IMR-90 (cell line): ENCODE data around the gene RAI1. TPM values are rescaled to one million over a fixed set of nuclear protein-coding genes. Genes with fewer than 3 reads are reported as not detected.

Experiments
- ATAC-seq: fragments of 200-7000 bp; cut with Tn5 transposase; 2 replicates; pipeline ENCODE4 v1.9.1; 2020; ENCODE audit warnings: low read depth, mild to moderate bottlenecking, moderate library complexity
- BruUV-seq: library from RNA; stranded (reverse); fragments of 400-500 nt; replicated peaks from 2 replicates; lab custom pipeline; 2021; lab: Mats Ljungman, UMichigan
- CTCF ChIA-PET: fragments of 300-600 bp; formaldehyde crosslinking; extraction: SDS; loops from one replicate; lab custom pipeline; 2021; ENCODE audit warnings: antibody characterized with exemption; lab: Yijun Ruan, JAX
- POLR2A ChIA-PET: fragments of 300-600 bp; sonication (Branson Sonifier 250); formaldehyde crosslinking; loops from one replicate; lab custom pipeline; 2022; ENCODE audit warnings: antibody characterized with exemption; ENCODE audit not compliant: unreplicated experiment; lab: Charles Lee
- DNase-seq: peaks from one replicate; pipeline ENCODE4 v3.0.0; 2013
- H2AFZ ChIP-seq: replicated peaks from 2 replicates; pipeline ENCODE3; 2013; ENCODE audit warnings: low read length, mild to moderate bottlenecking; ENCODE audit not compliant: poor library complexity
- H2AK5ac ChIP-seq: 2 replicates; pipeline ENCODE4 v1.6.1; 2013; ENCODE audit warnings: low read depth, low read length, inconsistent platforms
- H2AK9ac ChIP-seq: replicated peaks from 2 replicates; pipeline ENCODE3; 2013; ENCODE audit warnings: mild to moderate bottlenecking, low read depth, low read length, moderate library complexity; ENCODE audit not compliant: poor library complexity
- H2BK120ac ChIP-seq: 2 replicates; pipeline ENCODE4 v1.6.1; 2013; ENCODE audit warnings: low read depth, low read length, inconsistent platforms
- H2BK15ac ChIP-seq: 3 replicates; pipeline ENCODE4 v1.6.1; 2013; ENCODE audit warnings: low read depth, low read length, inconsistent platforms
- H2BK20ac ChIP-seq: 2 replicates; pipeline ENCODE4 v1.6.1; 2013; ENCODE audit warnings: low read depth, mild to moderate bottlenecking, inconsistent platforms, low read length, moderate library complexity
- H2BK5ac ChIP-seq: 2 replicates; pipeline ENCODE4 v1.6.1; 2013; ENCODE audit warnings: mild to moderate bottlenecking, low read depth, low read length, inconsistent platforms; ENCODE audit not compliant: poor library complexity, severe bottlenecking
- H3K14ac ChIP-seq: replicated peaks from 2 replicates; pipeline ENCODE4 v1.6.1; 2013; ENCODE audit warnings: low read depth, low read length, inconsistent platforms
- H3K18ac ChIP-seq: 2 replicates; pipeline ENCODE4 v1.6.1; 2013; ENCODE audit warnings: low read depth, low read length, control low read depth
- H3K23ac ChIP-seq: 2 replicates; pipeline ENCODE4 v1.6.1; 2013; ENCODE audit warnings: low read depth, low read length, inconsistent platforms
- H3K27ac ChIP-seq: 2 replicates; pipeline ENCODE4 v1.5.1; 2013; ENCODE audit warnings: mild to moderate bottlenecking, control low read depth, low read length; ENCODE audit not compliant: insufficient read depth
- H3K27me3 ChIP-seq: 2 replicates; pipeline ENCODE4 v1.6.1; 2013; ENCODE audit warnings: low read length; ENCODE audit not compliant: control insufficient read depth, insufficient read depth
- H3K36me3 ChIP-seq: 2 replicates; pipeline ENCODE4 v1.6.1; 2013; ENCODE audit warnings: low read length, mixed read lengths; ENCODE audit not compliant: control insufficient read depth, insufficient read depth
- H3K4ac ChIP-seq: 2 replicates; pipeline ENCODE4 v1.6.1; 2013; ENCODE audit warnings: low read depth, low read length, inconsistent platforms
- H3K4me1 ChIP-seq: 2 replicates; pipeline ENCODE4 v1.6.1; 2013; ENCODE audit warnings: low read length, mixed read lengths; ENCODE audit not compliant: control insufficient read depth, insufficient read depth
- H3K4me2 ChIP-seq: 2 replicates; pipeline ENCODE4 v1.6.1; 2013; ENCODE audit warnings: low read depth, mild to moderate bottlenecking, control low read depth, low read length, moderate library complexity
- H3K4me3 ChIP-seq: 2 replicates; pipeline ENCODE4 v1.5.1; 2013; ENCODE audit warnings: low read depth, mild to moderate bottlenecking, control low read depth, low read length, moderate library complexity; ENCODE audit not compliant: insufficient read depth
- H3K56ac ChIP-seq: 2 replicates; pipeline ENCODE4 v1.6.1; 2013; ENCODE audit warnings: low read length, inconsistent platforms; ENCODE audit not compliant: insufficient read depth; ENCODE audit errors: extremely low read depth
- H3K79me1 ChIP-seq, 2 experiments: 2 replicates each; pipeline ENCODE4 v1.6.1; 2013; ENCODE audit warnings: low read length in 2 of 2, inconsistent platforms in 1 of 2, low read depth in 1 of 2
- H3K9ac ChIP-seq: 2 replicates; pipeline ENCODE4 v1.6.1; 2013; ENCODE audit warnings: low read depth, low read length, control low read depth
- H3K9me1 ChIP-seq: 2 replicates; pipeline ENCODE4 v1.6.1; 2013; ENCODE audit warnings: low read length, inconsistent platforms; ENCODE audit not compliant: insufficient read depth
- H3K9me3 ChIP-seq: 2 replicates; pipeline ENCODE4 v1.6.1; 2013; ENCODE audit warnings: low read length; ENCODE audit not compliant: control insufficient read depth, insufficient read depth
- H4K20me1 ChIP-seq: 2 replicates; pipeline ENCODE4 v1.6.1; 2013; ENCODE audit warnings: low read length, inconsistent platforms; ENCODE audit not compliant: insufficient read depth
- H4K5ac ChIP-seq: 2 replicates; pipeline ENCODE4 v1.6.1; 2013; ENCODE audit warnings: mild to moderate bottlenecking, low read depth, low read length, control low read depth
- H4K8ac ChIP-seq, 2 experiments: 2 replicates each; pipeline ENCODE4 v1.6.1; 2013; ENCODE audit warnings: low read depth in 2 of 2, low read length in 2 of 2, control low read depth in 1 of 2, inconsistent platforms in 1 of 2
- H4K91ac ChIP-seq: 2 replicates; pipeline ENCODE4 v1.6.1; 2013; ENCODE audit warnings: low read depth, low read length, inconsistent platforms; ENCODE audit not compliant: insufficient read depth
- CHD1 ChIP-seq: IDR thresholded peaks from 2 replicates; pipeline ENCODE4 v1.6.1; 2012; ENCODE audit warnings: low read depth, low read length, improper control_type of control experiment
- CTCF ChIP-seq: conservative IDR thresholded peaks from 2 replicates; pipeline ENCODE4 v1.5.1; 2012; ENCODE audit warnings: mild to moderate bottlenecking, low read depth, low read length, improper control_type of control experiment
- FOS ChIP-seq: fragments of 150-350 bp; IDR thresholded peaks from 2 replicates; pipeline ENCODE4 v1.6.1; 2016; ENCODE audit warnings: low read depth, low read length
- MAFK ChIP-seq: IDR thresholded peaks from 2 replicates; pipeline ENCODE4 v1.6.1; 2012; ENCODE audit warnings: low read depth, low read length, improper control_type of control experiment
- MXI1 ChIP-seq: IDR thresholded peaks from 2 replicates; pipeline ENCODE4 v1.6.1; 2012; ENCODE audit warnings: low read depth, mild to moderate bottlenecking, low read length, moderate library complexity, borderline replicate concordance
- NFE2L2 ChIP-seq: fragments of 150-350 bp; IDR thresholded peaks from 2 replicates; pipeline ENCODE4 v1.6.1; 2016; ENCODE audit warnings: low read depth, mild to moderate bottlenecking, low read length
- RAD21 ChIP-seq: IDR thresholded peaks from 2 replicates; pipeline ENCODE4 v1.6.1; 2012; ENCODE audit warnings: low read length, improper control_type of control experiment
- SMC3 ChIP-seq: fragments of 150-350 bp; IDR thresholded peaks from 2 replicates; pipeline ENCODE4 v1.6.1; 2016; ENCODE audit warnings: low read depth, mild to moderate bottlenecking, antibody characterized with exemption, low read length, moderate library complexity
- USF2 ChIP-seq: fragments of 150-350 bp; IDR thresholded peaks from 2 replicates; pipeline ENCODE4 v1.6.1; 2017; ENCODE audit warnings: mild to moderate bottlenecking, antibody characterized with exemption, low read length, low read depth
- WGBS, 2 experiments: methylation state at CpG; one replicate each; pipeline versions ENCODE4 v1.1.5 to v1.1.7; 2013; ENCODE audit warnings: missing lambda C conversion rate in 2 of 2; ENCODE audit not compliant: insufficient read length in 1 of 2; ENCODE audit errors: extremely low coverage in 2 of 2; 5-methylcytosine and 5-hydroxymethylcytosine counted together
- dilution Hi-C: fragments of 300-500 bp; cut with HindIII; formaldehyde crosslinking; loops from one replicate; pipeline ENCODE4 v1.14.3; 2018; ENCODE audit warnings: low sequenced_read_pairs; ENCODE audit not compliant: unreplicated experiment
- in situ Hi-C: fragments of 300-500 bp; cut with MboI; formaldehyde crosslinking; loops from 3 replicates; pipeline ENCODE4 v1.14.3; 2019; ENCODE audit warnings: low sequenced_read_pairs, inconsistent platforms, mixed read lengths
- intact Hi-C: fragments of 100-400 bp; cut with micrococcal nuclease; formaldehyde crosslinking; loops from 2 replicates; pipeline ENCODE4 v1.10.0; 2022
- polyA plus RNA-seq, 3 experiments: library from polyadenylated mRNA; depleted of rRNA; stranded (reverse); fragments of >200 nt; gene quantifications; 2 replicates each; pipeline ENCODE4 v1.2.3, GENCODE V29; 2012; ENCODE audit warnings: low replicate concordance in 1 of 3
- total RNA-seq: library from RNA; depleted of rRNA; stranded (reverse); fragments of >200 nt; gene quantifications from 2 replicates; pipeline ENCODE4 v1.2.3, GENCODE V29; 2012

Gene RAI1
- total and polyA plus RNA-seq, 2 of the 4 experiments (the other 2 are of a cell fraction), result 1.8 to 10.5 TPM

- WGBS, 2 experiments, result no CpG with 5 or more reads among the region's 57 CpGs
- H2BK20ac ChIP-seq, result no peak overlapping the region
- no peak overlapping the region for H2BK15ac ChIP-seq
- H3K14ac ChIP-seq, result no peak overlapping the region
- H3K9ac ChIP-seq, result no peak overlapping the region
- H3K79me1 ChIP-seq, result peaks cover 17 to 86% of the 10 kb centered on the region in 2 experiments; a peak in 3 of 4 replicates
- POLR2A ChIA-PET, result no interaction called here
- TF ChIP-seq USF2 (no peak), CHD1 (no peak), MAFK (no peak), FOS (no peak), MXI1 (no peak), SMC3 (no peak), NFE2L2 (no peak), RAD21 (no peak), CTCF (no peak)
- peak overlapping the region; percentile 18; the same call in 1 of the 2 replicates for H2AK5ac ChIP-seq
- H3K23ac ChIP-seq, result no peak overlapping the region
- no peaks in the 10 kb centered on the region; the same call in none of the 2 replicates for H3K9me1 ChIP-seq
- no peak overlapping the region for H4K91ac ChIP-seq
- no peaks in the 10 kb centered on the region for H3K27me3 ChIP-seq
- H2BK120ac ChIP-seq, result no peak overlapping the region
- H3K36me3 ChIP-seq, result peaks cover 2% of the 10 kb centered on the region; the same call in 1 of the 2 replicates
- no peak overlapping the region for H3K4ac ChIP-seq
- H3K9me3 ChIP-seq, result no peaks in the 10 kb centered on the region
- H3K4me2 ChIP-seq, result peak overlapping the region; percentile 71
- H3K56ac ChIP-seq, result no peak overlapping the region
- H2BK5ac ChIP-seq, result no peak overlapping the region
- in situ Hi-C loops, result no loop called here
- no TSS peak for BruUV-seq
- DNase-seq (no peak), ATAC-seq (no peak)
- H2AK9ac ChIP-seq, result peak overlapping the region; percentile 81
- H3K4me1 ChIP-seq, result peaks cover 46% of the 10 kb centered on the region
- H4K5ac ChIP-seq, result no peak overlapping the region
- dilution Hi-C loops, result no loop called here
- H3K4me3 ChIP-seq, result no peak overlapping the region
- H4K8ac ChIP-seq, result no peak overlapping the region
- peaks cover 95% of the 10 kb centered on the region for H4K20me1 ChIP-seq
- H3K27ac ChIP-seq, result no peak overlapping the region
- H2AFZ ChIP-seq, result peak overlapping the region; percentile 76
- no peak overlapping the region for H3K18ac ChIP-seq
- CTCF ChIA-PET, result no interaction called here
- intact Hi-C loops, result loop anchor here (10.0 kb wide), 1 partner anchor 98 kb away; the partner anchor contains the start of gene RAI1
These were observed 101.4 kb downstream of the RAI1 start for GRCh38 chr17:17782523-17783115.
